ENCODE measurements around the gene SLC35F4. TPM values are rescaled to one million over a fixed set of nuclear protein-coding genes. Genes with fewer than 3 reads are reported as not detected.

The SLC35F4 gene
- total and polyA plus RNA-seq, 5 experiments from 2014 or later, result not detected

- Mint-ChIP-seq H3K36me3 (no peaks in the 10 kb centered on the region), H3K27me3 (no peaks in the 10 kb centered on the region), H3K4me1 (no peaks in the 10 kb centered on the region), H3K4me3 (no peak overlapping the region), H3K9me3 (peaks cover 0 to 2% (median 0%) of the 10 kb centered on the region in 9 donors), H3K27ac (no peak overlapping the region)
- POLR2A ChIA-PET, result no interaction called here
- DNase-seq (no peak), ATAC-seq (no peak)
Measured at GRCh38 chr14:57816568-57817284, 49.2 kb downstream of the SLC35F4 start.

GRCh38 chr14:57814726-57815125, 51.2 kb downstream of the SLC35F4 start:
- H3K27me3 Mint-ChIP-seq, result no peaks in the 10 kb centered on the region
- peaks cover 0 to 2% (median 0%) of the 10 kb centered on the region in 9 donors for H3K9me3 Mint-ChIP-seq
- H3K36me3 Mint-ChIP-seq, result no peaks in the 10 kb centered on the region
- no peaks in the 10 kb centered on the region for H3K4me1 Mint-ChIP-seq
- no peak overlapping the region for H3K4me3 Mint-ChIP-seq
- no peak overlapping the region for H3K27ac Mint-ChIP-seq
- DNase-seq, result no peak
- no peak for ATAC-seq
- POLR2A ChIA-PET, result no interaction called here

- DNase-seq, result no peak
- Mint-ChIP-seq H3K4me1 (no peaks in the 10 kb centered on the region), H3K27ac (no peak overlapping the region), H3K36me3 (no peaks in the 10 kb centered on the region), H3K9me3 (peaks cover 0 to 2% (median 0%) of the 10 kb centered on the region in 9 donors), H3K4me3 (no peak overlapping the region), H3K27me3 (no peaks in the 10 kb centered on the region)
- ATAC-seq, result no peak
- POLR2A ChIA-PET, result no interaction called here
Measured at GRCh38 chr14:57812741-57813140, 53.2 kb downstream of the SLC35F4 start.

DNA sequence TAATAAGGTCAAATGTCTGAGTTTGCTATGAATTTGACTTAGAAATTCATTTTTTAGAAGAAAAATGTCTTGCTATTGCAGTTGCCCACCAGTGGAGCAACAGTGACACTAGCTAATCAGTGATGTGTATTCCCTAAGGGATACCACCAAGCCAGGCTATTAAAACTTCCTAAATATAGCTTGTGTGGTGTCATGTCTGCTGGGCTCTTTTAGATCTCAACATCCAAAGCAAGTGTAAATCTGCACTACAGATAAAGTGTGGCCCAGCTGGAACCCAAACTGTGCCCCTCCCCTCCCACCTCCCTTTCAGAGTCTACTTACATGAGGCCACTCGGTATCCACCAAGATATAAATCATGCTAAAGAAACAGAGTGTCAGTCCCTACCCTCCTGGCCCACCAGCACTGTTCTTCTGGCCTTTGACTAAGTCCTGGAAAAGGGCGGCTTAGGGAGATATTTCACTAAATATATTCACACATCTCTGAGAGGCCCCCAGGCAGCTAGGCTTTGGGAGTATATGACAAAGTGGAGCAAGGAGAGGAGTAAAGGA, 53.8 kb downstream of the SLC35F4 start:
- POLR2A ChIA-PET, result no interaction called here
- no peak for ATAC-seq
- no peaks in the 10 kb centered on the region for H3K4me1 Mint-ChIP-seq
- no peak for DNase-seq
- H3K27me3 Mint-ChIP-seq, result no peaks in the 10 kb centered on the region
- H3K27ac Mint-ChIP-seq, result no peak overlapping the region
- H3K9me3 Mint-ChIP-seq, result peaks cover 0 to 4% (median 0%) of the 10 kb centered on the region in 9 donors
- H3K4me3 Mint-ChIP-seq, result no peak overlapping the region
- H3K36me3 Mint-ChIP-seq, result no peaks in the 10 kb centered on the region

GRCh38 chr14:57809808-57810207, 56.1 kb downstream of the SLC35F4 start:
- Mint-ChIP-seq H3K4me3 (no peak overlapping the region), H3K27ac (no peak overlapping the region), H3K36me3 (no peaks in the 10 kb centered on the region), H3K4me1 (no peaks in the 10 kb centered on the region), H3K9me3 (peaks cover 0 to 5% (median 0%) of the 10 kb centered on the region in 9 donors), H3K27me3 (peaks cover 0 to under 1% (median 0%) of the 10 kb centered on the region in 5 donors)
- DNase-seq (no peak), ATAC-seq (no peak)
- POLR2A ChIA-PET, result no interaction called here

- Mint-ChIP-seq H3K9me3 (peaks cover 0 to 15% (median 4%) of the 10 kb centered on the region in 9 donors), H3K36me3 (no peaks in the 10 kb centered on the region), H3K27me3 (no peaks in the 10 kb centered on the region), H3K4me1 (no peaks in the 10 kb centered on the region), H3K27ac (no peak overlapping the region), H3K4me3 (no peak overlapping the region)
- ATAC-seq (no peak), DNase-seq (no peak)
- POLR2A ChIA-PET, result no interaction called here
Measured at GRCh38 chr14:57797160-57797559, 68.7 kb downstream of the SLC35F4 start.

DNA sequence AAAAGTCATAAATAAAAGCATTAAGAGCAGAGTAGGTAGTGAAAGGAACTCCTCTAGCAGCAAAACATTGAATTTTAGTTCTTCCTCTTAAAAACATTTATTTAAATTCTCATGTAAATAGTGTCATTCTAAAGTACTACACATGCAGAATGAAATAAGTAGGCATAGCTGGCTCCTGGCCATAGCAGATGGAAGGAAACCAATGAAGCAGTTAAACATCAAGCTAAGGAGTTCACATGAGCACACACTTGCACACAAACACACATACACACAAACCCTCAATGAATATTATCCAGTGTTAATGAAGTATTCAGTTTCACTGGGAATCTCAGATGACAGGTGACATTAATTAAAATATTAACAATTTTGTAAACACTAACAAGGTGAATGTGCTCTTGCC, 69.3 kb downstream of the SLC35F4 start:
- Mint-ChIP-seq H3K27me3 (no peaks in the 10 kb centered on the region), H3K4me1 (no peaks in the 10 kb centered on the region), H3K9me3 (peaks cover 0 to 15% (median 2%) of the 10 kb centered on the region in 9 donors), H3K4me3 (no peak overlapping the region), H3K36me3 (no peaks in the 10 kb centered on the region), H3K27ac (no peak overlapping the region)
- ATAC-seq (no peak), DNase-seq (no peak)
- POLR2A ChIA-PET, result no interaction called here

GRCh38 chr14:57785058-57785457, 80.8 kb downstream of the SLC35F4 start:
- Mint-ChIP-seq H3K9me3 (peaks cover 10 to 79% (median 43%) of the 10 kb centered on the region in 9 donors), H3K27ac (no peak overlapping the region), H3K4me1 (no peaks in the 10 kb centered on the region), H3K4me3 (no peak overlapping the region), H3K36me3 (peaks cover 0 to 24% (median 7%) of the 10 kb centered on the region in 3 donors), H3K27me3 (peaks cover 0 to 9% (median 0%) of the 10 kb centered on the region in 5 donors)
- no peak for DNase-seq
- ATAC-seq, result no peak
- POLR2A ChIA-PET, result no interaction called here

DNA sequence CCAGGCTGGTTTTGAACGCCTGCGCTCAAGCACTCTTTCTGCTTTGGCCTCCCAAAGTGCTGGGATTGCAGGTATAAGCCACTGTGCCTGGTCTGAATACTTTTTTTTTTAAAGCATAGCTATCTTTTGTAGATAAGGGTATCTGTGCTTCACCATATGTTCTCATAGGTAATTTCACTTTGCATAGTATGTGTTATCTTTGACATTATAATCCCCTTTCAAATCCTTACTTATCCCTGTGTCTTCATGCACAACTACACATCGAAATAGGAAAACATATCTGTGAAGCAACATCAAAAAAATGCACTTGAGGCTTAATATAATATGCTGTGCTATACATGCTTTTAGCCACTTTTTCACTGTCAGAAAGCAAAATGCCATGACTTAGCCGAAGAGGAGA, 94.1 kb downstream of the SLC35F4 start:
- Mint-ChIP-seq H3K36me3 (peaks cover 0 to 6% (median 0%) of the 10 kb centered on the region in 3 donors), H3K27me3 (peaks cover 0 to 31% (median 6%) of the 10 kb centered on the region in 5 donors), H3K27ac (no peak overlapping the region), H3K4me3 (no peak overlapping the region), H3K9me3 (peaks cover 0 to 14% (median 5%) of the 10 kb centered on the region in 9 donors), H3K4me1 (peaks cover 0 to 1% (median 0%) of the 10 kb centered on the region in 4 donors)
- POLR2A ChIA-PET, result no interaction called here
- no peak for ATAC-seq
- no peak for DNase-seq

DNA sequence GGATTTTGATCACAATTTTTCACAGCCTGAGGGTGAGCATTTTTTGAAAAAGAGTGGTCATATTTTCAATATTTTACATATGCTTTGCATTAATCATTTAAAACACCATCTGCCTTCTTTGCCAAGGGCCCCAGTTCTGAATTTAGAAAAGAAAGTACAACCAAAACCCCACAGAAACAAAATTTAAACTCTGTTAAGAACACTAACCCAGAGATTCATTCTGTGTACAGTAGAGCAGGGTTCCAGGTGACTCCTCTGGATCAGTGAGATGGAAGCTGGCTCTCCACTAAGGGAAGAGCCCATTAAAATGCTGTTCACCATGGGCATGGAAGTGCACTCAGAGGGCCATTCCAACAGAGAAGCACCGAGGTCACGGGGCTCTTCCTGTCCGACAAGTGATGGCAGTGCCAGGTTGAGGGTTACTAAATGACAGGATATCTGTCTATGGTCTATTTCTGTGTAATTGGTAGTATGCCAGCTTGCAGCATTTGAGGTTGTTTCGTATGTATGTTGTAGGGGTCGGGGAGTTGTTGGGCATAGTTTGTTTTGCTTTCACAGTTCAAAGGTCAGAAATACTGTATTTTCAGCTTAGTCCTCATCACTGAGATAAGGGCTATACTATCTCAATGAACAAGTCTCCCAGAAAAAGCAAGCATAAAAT, 95.9 kb downstream of the SLC35F4 start:
- H3K27ac Mint-ChIP-seq, result no peak overlapping the region
- H3K4me3 Mint-ChIP-seq, result no peak overlapping the region
- ATAC-seq (no peak), DNase-seq (no peak)
- POLR2A ChIA-PET, result no interaction called here
- H3K9me3 Mint-ChIP-seq, result peaks cover 0 to 4% (median 2%) of the 10 kb centered on the region in 9 donors
- no peaks in the 10 kb centered on the region for H3K36me3 Mint-ChIP-seq
- no peaks in the 10 kb centered on the region for H3K4me1 Mint-ChIP-seq
- peaks cover 0 to 28% (median 9%) of the 10 kb centered on the region in 5 donors for H3K27me3 Mint-ChIP-seq

DNA sequence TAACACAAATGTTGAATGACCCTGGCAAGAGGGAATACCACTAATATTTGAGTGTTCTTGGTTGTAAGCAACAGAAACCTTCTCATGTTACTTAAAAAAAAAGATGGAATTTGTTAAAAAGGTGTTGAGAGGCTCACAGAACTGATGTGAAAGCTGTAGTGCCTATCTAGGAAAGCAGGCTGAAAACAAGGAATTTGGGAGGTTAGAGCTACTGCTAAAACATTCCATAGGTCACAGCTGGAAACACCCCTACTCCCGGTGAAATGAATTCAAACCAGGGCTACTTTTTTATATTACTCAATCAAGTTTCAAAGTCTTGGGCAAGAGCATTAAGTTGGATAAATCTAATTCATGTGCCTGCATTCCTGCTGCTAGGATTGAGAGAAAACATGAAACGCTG, 104.1 kb downstream of the SLC35F4 start:
- Mint-ChIP-seq H3K27ac (no peak overlapping the region), H3K27me3 (peaks cover 0 to 9% (median 6%) of the 10 kb centered on the region in 5 donors), H3K36me3 (no peaks in the 10 kb centered on the region), H3K4me1 (no peaks in the 10 kb centered on the region), H3K4me3 (no peak overlapping the region), H3K9me3 (peaks cover 0 to 10% (median 0%) of the 10 kb centered on the region in 9 donors)
- ATAC-seq, result no peak
- POLR2A ChIA-PET, result no interaction called here
- DNase-seq, result no peak

GRCh38 chr14:57760896-57761295, 105.0 kb downstream of the SLC35F4 start:
- Mint-ChIP-seq H3K4me3 (no peak overlapping the region), H3K36me3 (no peaks in the 10 kb centered on the region), H3K27ac (no peak overlapping the region), H3K27me3 (peaks cover 0 to 9% (median 4%) of the 10 kb centered on the region in 5 donors), H3K4me1 (no peaks in the 10 kb centered on the region), H3K9me3 (peaks cover 0 to 10% (median 0%) of the 10 kb centered on the region in 9 donors)
- DNase-seq (no peak), ATAC-seq (no peak)
- POLR2A ChIA-PET, result no interaction called here

- Mint-ChIP-seq H3K27ac (no peak overlapping the region), H3K9me3 (peaks cover 0 to 7% (median 0%) of the 10 kb centered on the region in 9 donors), H3K36me3 (no peaks in the 10 kb centered on the region), H3K4me1 (no peaks in the 10 kb centered on the region), H3K27me3 (peaks cover 0 to 4% (median 0%) of the 10 kb centered on the region in 5 donors), H3K4me3 (no peak overlapping the region)
- ATAC-seq, result no peak
- DNase-seq, result no peak
- POLR2A ChIA-PET, result no interaction called here
Measured at GRCh38 chr14:57755018-57755521, 110.8 kb downstream of the SLC35F4 start.
